Natural killer cell (primary cell): ENCODE results near the gene DNALI1. TPM values are rescaled to one million over a fixed set of nuclear protein-coding genes. Genes with fewer than 3 reads are reported as not detected.

Experiments used
- ATAC-seq, 3 donors: fragments of 150-1000 bp in 2 of 3; fragments of 200-7000 bp in 1 of 3; cut with Tn5 transposase; 1 replicate in 1 of 3; 2 replicates in 2 of 3; pipeline ENCODE4 v1.10.0; 2021; ENCODE audit warnings: mild to moderate bottlenecking in 2 of 3, moderate library complexity in 2 of 3
- DNase-seq, 2 donors: peaks; one replicate each; pipeline versions ENCODE4 v3.0.0 to v3.0.0-alpha.2; 2013 to 2021; ENCODE audit warnings: mixed read lengths in 1 of 2
- H3K27ac ChIP-seq: one replicate; pipeline ENCODE4 v1.5.1; 2013; ENCODE audit warnings: mild to moderate bottlenecking, low read length
- H3K27me3 ChIP-seq: one replicate; pipeline ENCODE4 v1.6.1; 2013; ENCODE audit warnings: low read length; ENCODE audit not compliant: control insufficient read depth, insufficient read depth
- H3K36me3 ChIP-seq: one replicate; pipeline ENCODE4 v1.6.1; 2013; ENCODE audit warnings: low read length; ENCODE audit not compliant: control insufficient read depth, insufficient read depth
- H3K4me1 ChIP-seq: one replicate; pipeline ENCODE4 v1.6.1; 2013; ENCODE audit warnings: low read length; ENCODE audit not compliant: control insufficient read depth, insufficient read depth
- H3K4me3 ChIP-seq: one replicate; pipeline ENCODE4 v1.5.1; 2013; ENCODE audit warnings: low read length
- H3K9me3 ChIP-seq: one replicate; pipeline ENCODE4 v1.6.1; 2013; ENCODE audit warnings: low read length; ENCODE audit not compliant: control insufficient read depth, insufficient read depth
- H3K27ac Mint-ChIP-seq, 2 donors: one replicate each; pipeline ENCODE4 v1.8.0; 2022; ENCODE audit warnings: mild to moderate bottlenecking in 2 of 2, mixed read lengths in 2 of 2, moderate library complexity in 1 of 2
- H3K27me3 Mint-ChIP-seq, 2 donors: one replicate each; pipeline ENCODE4 v1.8.0; 2022; ENCODE audit warnings: low read depth in 2 of 2, mixed read lengths in 2 of 2
- H3K36me3 Mint-ChIP-seq: one replicate; pipeline ENCODE4 v1.8.0; 2022; ENCODE audit warnings: mixed read lengths
- H3K4me1 Mint-ChIP-seq, 2 donors: one replicate each; pipeline ENCODE4 v1.8.0; 2022; ENCODE audit warnings: mixed read lengths in 2 of 2
- H3K4me3 Mint-ChIP-seq: one replicate; pipeline ENCODE4 v1.8.0; 2022; ENCODE audit warnings: mild to moderate bottlenecking, moderate library complexity, mixed read lengths
- H3K9me3 Mint-ChIP-seq, 2 donors: one replicate each; pipeline ENCODE4 v1.8.0; 2022; ENCODE audit warnings: mixed read lengths in 2 of 2
- WGBS: methylation state at CpG from one replicate; pipeline ENCODE4 v1.1.7; 2013; ENCODE audit warnings: missing lambda C conversion rate; ENCODE audit not compliant: insufficient coverage; 5-methylcytosine and 5-hydroxymethylcytosine counted together
- intact Hi-C: fragments of 100-400 bp; cut with micrococcal nuclease; formaldehyde crosslinking; loops from one replicate; pipeline ENCODE4 v1.14.2; 2022
- total RNA-seq, 4 donors: library from RNA; stranded (reverse); fragments of 120-200 nt in 1 of 4; gene quantifications; one replicate each; pipeline versions ENCODE4 v1.2.3 to v1.2.4, GENCODE V29; 2013 to 2022
- TF ChIP-seq, protein P1 (sequence below): fragments of 200-600 bp; IDR thresholded peaks from one replicate; pipeline ENCODE4 v1.8.0; 2022; ENCODE audit warnings: antibody characterized with exemption

Gene DNALI1
- total RNA-seq, 3 donors from 2014 or later (not counting 1 experiment from before 2014, with no cell fraction given), result 0.09 TPM; not detected in 2

DNA sequence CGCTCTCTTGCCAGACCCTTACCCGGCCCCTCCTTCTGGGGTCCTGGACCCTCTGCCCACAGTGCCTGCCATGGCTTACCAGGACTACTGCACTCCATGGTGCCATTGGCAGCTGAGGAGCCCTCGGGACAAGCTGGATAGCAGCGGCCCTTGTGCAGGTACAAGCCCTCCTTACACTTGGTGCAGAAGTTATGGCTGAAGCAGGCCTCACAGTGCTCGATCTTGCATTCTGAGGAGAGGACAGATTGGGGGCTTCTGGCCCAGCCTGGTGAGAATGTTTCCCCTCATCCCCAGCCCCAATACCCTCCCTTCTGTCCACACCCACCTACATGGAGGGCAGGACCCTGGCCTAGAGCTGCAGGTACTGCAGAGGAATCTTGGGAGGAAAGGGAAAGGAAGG, 57.4 kb downstream of the DNALI1 start:
- Mint-ChIP-seq H3K27ac (no peak overlapping the region), H3K27me3 (peaks cover 26% of the 10 kb centered on the region in 2 donors), H3K4me3 (no peak overlapping the region), H3K36me3 (no peaks in the 10 kb centered on the region), H3K4me1 (no peaks in the 10 kb centered on the region), H3K9me3 (no peaks in the 10 kb centered on the region)
- WGBS, result 83% methylated on average over 5 of the region's 5 CpGs
- Histone ChIP-seq H3K4me1 (no peaks in the 10 kb centered on the region), H3K9me3 (no peaks in the 10 kb centered on the region), H3K27me3 (peaks cover 3% of the 10 kb centered on the region), H3K27ac (no peak overlapping the region), H3K36me3 (no peaks in the 10 kb centered on the region), H3K4me3 (no peak overlapping the region)
- no peak for DNase-seq
- TF ChIP-seq, protein P1, sequence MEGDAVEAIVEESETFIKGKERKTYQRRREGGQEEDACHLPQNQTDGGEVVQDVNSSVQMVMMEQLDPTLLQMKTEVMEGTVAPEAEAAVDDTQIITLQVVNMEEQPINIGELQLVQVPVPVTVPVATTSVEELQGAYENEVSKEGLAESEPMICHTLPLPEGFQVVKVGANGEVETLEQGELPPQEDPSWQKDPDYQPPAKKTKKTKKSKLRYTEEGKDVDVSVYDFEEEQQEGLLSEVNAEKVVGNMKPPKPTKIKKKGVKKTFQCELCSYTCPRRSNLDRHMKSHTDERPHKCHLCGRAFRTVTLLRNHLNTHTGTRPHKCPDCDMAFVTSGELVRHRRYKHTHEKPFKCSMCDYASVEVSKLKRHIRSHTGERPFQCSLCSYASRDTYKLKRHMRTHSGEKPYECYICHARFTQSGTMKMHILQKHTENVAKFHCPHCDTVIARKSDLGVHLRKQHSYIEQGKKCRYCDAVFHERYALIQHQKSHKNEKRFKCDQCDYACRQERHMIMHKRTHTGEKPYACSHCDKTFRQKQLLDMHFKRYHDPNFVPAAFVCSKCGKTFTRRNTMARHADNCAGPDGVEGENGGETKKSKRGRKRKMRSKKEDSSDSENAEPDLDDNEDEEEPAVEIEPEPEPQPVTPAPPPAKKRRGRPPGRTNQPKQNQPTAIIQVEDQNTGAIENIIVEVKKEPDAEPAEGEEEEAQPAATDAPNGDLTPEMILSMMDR, result no peak
- intact Hi-C loops, result no loop called here
- no peak for ATAC-seq

DNA sequence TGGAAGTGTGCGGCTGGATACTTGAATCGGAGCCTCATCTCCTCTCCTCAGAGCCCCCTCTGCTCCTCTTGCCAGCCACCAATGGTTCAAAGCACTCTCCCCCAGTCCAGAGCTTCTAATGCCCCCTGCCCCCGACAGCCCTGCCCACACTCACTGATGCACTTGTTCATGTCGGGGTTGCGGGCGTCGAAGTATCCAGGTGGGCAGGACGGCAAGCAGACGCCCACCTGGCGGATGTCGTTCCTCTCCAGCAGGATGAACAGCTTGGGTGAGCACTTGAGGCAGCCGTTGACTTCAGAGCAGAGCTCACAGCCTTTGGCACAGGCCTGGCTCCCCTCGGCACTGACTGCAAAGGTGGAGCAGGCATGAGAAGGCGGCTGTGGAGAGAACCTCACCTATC, 59.6 kb downstream of the DNALI1 start:
- Mint-ChIP-seq H3K4me3 (no peak overlapping the region), H3K27ac (no peak overlapping the region), H3K9me3 (no peaks in the 10 kb centered on the region), H3K4me1 (no peaks in the 10 kb centered on the region), H3K36me3 (no peaks in the 10 kb centered on the region), H3K27me3 (peaks cover 26 to 28% of the 10 kb centered on the region in 2 donors)
- no peaks in the 10 kb centered on the region for H3K9me3 ChIP-seq
- intact Hi-C loops, result no loop called here
- H3K36me3 ChIP-seq, result no peaks in the 10 kb centered on the region
- no peak overlapping the region for H3K4me3 ChIP-seq
- no peaks in the 10 kb centered on the region for H3K4me1 ChIP-seq
- ATAC-seq, result no peak
- TF ChIP-seq, protein P1, result no peak
- H3K27ac ChIP-seq, result no peak overlapping the region
- 81% methylated on average over 14 of the region's 14 CpGs for WGBS
- H3K27me3 ChIP-seq, result peaks cover 2% of the 10 kb centered on the region
- no peak for DNase-seq

Other genes with a start within 250 kb of the DNALI1 start
- 100 to 1,000 TPM; 219 to 366 (median 289) TPM for gene ZC3H12A, start 82.4 kb upstream of the DNALI1 start, total RNA-seq
- gene MEAF6, start 42.2 kb upstream of the DNALI1 start, total RNA-seq, result 10 to 100 TPM; 63.9 to 78.7 (median 69.0) TPM
- gene SNIP1, start 2.6 kb upstream of the DNALI1 start, total RNA-seq, result 10 to 100 TPM; 67.2 to 74.8 (median 68.1) TPM
- gene GNL2, start 39.0 kb downstream of the DNALI1 start, total RNA-seq, result 10 to 100 TPM; 70.7 to 89.9 (median 85.8) TPM
- not detected for gene RSPO1, start 78.0 kb downstream of the DNALI1 start, total RNA-seq
- gene CDCA8, start 135.6 kb downstream of the DNALI1 start, total RNA-seq, result 1 to 10 TPM; 1.6 to 3.3 (median 2.2) TPM
- not detected for gene EPHA10, start 208.2 kb downstream of the DNALI1 start, total RNA-seq
- gene MANEAL, start 236.9 kb downstream of the DNALI1 start, total RNA-seq, result 1 to 10 TPM; 1.6 to 3.8 (median 2.4) TPM